Measurements from ENCODE around the gene FUCA1. TPM values are rescaled to one million over a fixed set of nuclear protein-coding genes. Genes with fewer than 3 reads are reported as not detected.

The FUCA1 gene
- total and polyA plus RNA-seq, 2 of the 4 experiments (the other 2 are of a cell fraction), result 2.9 to 3.5 TPM

DNA sequence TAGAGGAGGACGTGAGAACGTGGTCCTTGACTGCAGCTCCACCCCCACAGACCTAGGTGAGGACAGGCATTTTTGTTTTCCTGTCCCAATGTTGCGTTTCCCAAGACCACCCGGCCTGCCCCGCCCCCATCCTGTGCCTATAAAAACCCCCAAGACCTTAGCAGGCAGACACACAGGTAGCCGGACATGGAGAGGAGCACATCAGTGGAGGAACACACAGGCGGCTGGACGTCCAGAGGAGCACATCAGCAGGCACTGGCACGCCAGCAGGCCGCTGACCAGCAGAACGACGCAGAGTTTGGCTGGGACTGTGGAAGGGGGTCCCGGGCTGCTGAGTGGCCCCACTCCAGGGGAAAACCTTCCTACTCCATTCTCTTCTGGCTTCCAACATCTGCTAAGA lies 30.2 kb downstream of the FUCA1 start:
- intact Hi-C loops (cut with micrococcal nuclease), result no loop called here

More for the DNA sequence above, 30.2 kb downstream of the FUCA1 start:
- Histone ChIP-seq H3K4me1 (ENCODE audit: control insufficient read depth, insufficient read depth, low read length) (no peaks in the 10 kb centered on the region), H2AK9ac (replicated peaks; ENCODE audit: low read depth, low read length, poor library complexity) (no peak overlapping the region), H4K91ac (ENCODE audit: insufficient read depth, low read depth, low read length) (no peak overlapping the region), H2BK5ac (ENCODE audit: low read depth, low read length, poor library complexity, severe bottlenecking) (no peak overlapping the region), H4K5ac (ENCODE audit: low read depth, low read length) (no peak overlapping the region), H4K20me1 (ENCODE audit: insufficient read depth, low read length) (no peaks in the 10 kb centered on the region), H3K56ac (ENCODE audit: extremely low read depth, insufficient read depth, low read length) (no peak overlapping the region), H2AFZ (replicated peaks; ENCODE audit: low read length, poor library complexity) (no peak overlapping the region), H4K8ac (ENCODE audit: low read depth in 2 of 2, low read length in 2 of 2) (no peak overlapping the region), H3K23ac (ENCODE audit: low read depth, low read length) (no peak overlapping the region), H3K36me3 (ENCODE audit: control insufficient read depth, insufficient read depth, low read length) (no peaks in the 10 kb centered on the region), H3K4me2 (ENCODE audit: low read depth, low read length) (peak overlapping the region; percentile 99), H2BK15ac (ENCODE audit: low read depth, low read length) (no peak overlapping the region), H3K14ac (replicated peaks; ENCODE audit: low read depth, low read length) (no peak overlapping the region), H3K4me3 (ENCODE audit: insufficient read depth, low read depth, low read length) (no peak overlapping the region), H3K27me3 (ENCODE audit: control insufficient read depth, insufficient read depth, low read length) (peaks cover 27% of the 10 kb centered on the region), H3K4ac (ENCODE audit: low read depth, low read length) (no peak overlapping the region), H2BK20ac (ENCODE audit: low read depth, low read length) (no peak overlapping the region), H3K9me1 (ENCODE audit: insufficient read depth, low read length) (no peaks in the 10 kb centered on the region), H2BK120ac (ENCODE audit: low read depth, low read length) (no peak overlapping the region), H3K9me3 (ENCODE audit: control insufficient read depth, insufficient read depth, low read length) (no peaks in the 10 kb centered on the region), H3K27ac (ENCODE audit: insufficient read depth, low read length) (no peak overlapping the region), H3K18ac (ENCODE audit: low read depth, low read length) (no peak overlapping the region), H3K79me1 (ENCODE audit: low read depth in 1 of 2, low read length in 2 of 2) (no peaks in the 10 kb centered on the region), H3K9ac (ENCODE audit: low read depth, low read length) (no peak overlapping the region), H2AK5ac (ENCODE audit: low read depth, low read length) (no peak overlapping the region)
- POLR2A ChIA-PET (ENCODE audit: unreplicated experiment), result no interaction called here
- TF ChIP-seq POLR2A (IDR thresholded peaks at IDR 0.05; ENCODE audit: low read depth, low read length) (no peak), FOS (IDR thresholded peaks at IDR 0.05; ENCODE audit: low read depth, low read length) (no peak), NFE2L2 (IDR thresholded peaks at IDR 0.05; ENCODE audit: low read depth, low read length) (no peak), RAD21 (IDR thresholded peaks at IDR 0.05; ENCODE audit: low read length) (no peak), MAZ (IDR thresholded peaks at IDR 0.05; ENCODE audit: borderline replicate concordance, low read depth, low read length) (no peak), MAFK (IDR thresholded peaks at IDR 0.05; ENCODE audit: low read depth, low read length) (no peak), MXI1 (IDR thresholded peaks at IDR 0.05; ENCODE audit: borderline replicate concordance, low read depth, low read length) (no peak)
- TF ChIP-seq, protein P1, sequence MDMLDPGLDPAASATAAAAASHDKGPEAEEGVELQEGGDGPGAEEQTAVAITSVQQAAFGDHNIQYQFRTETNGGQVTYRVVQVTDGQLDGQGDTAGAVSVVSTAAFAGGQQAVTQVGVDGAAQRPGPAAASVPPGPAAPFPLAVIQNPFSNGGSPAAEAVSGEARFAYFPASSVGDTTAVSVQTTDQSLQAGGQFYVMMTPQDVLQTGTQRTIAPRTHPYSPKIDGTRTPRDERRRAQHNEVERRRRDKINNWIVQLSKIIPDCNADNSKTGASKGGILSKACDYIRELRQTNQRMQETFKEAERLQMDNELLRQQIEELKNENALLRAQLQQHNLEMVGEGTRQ (IDR thresholded peaks at IDR 0.05; ENCODE audit: low read depth, low read length), result no peak
- TF ChIP-seq, protein P2, sequence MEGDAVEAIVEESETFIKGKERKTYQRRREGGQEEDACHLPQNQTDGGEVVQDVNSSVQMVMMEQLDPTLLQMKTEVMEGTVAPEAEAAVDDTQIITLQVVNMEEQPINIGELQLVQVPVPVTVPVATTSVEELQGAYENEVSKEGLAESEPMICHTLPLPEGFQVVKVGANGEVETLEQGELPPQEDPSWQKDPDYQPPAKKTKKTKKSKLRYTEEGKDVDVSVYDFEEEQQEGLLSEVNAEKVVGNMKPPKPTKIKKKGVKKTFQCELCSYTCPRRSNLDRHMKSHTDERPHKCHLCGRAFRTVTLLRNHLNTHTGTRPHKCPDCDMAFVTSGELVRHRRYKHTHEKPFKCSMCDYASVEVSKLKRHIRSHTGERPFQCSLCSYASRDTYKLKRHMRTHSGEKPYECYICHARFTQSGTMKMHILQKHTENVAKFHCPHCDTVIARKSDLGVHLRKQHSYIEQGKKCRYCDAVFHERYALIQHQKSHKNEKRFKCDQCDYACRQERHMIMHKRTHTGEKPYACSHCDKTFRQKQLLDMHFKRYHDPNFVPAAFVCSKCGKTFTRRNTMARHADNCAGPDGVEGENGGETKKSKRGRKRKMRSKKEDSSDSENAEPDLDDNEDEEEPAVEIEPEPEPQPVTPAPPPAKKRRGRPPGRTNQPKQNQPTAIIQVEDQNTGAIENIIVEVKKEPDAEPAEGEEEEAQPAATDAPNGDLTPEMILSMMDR (conservative IDR thresholded peaks at IDR 0.05; ENCODE audit: low read depth, low read length), result no peak
- no TSS peak for BruUV-seq (replicated peaks)
- dilution Hi-C loops (cut with HindIII; ENCODE audit: low sequenced_read_pairs, unreplicated experiment), result no loop called here
- CTCF ChIA-PET, result interaction anchor here (0.5 kb wide), 1 partner anchor 209 kb away, joined by 3 read pairs; no protein-coding TSS in a partner anchor
- in situ Hi-C loops (cut with MboI; ENCODE audit: low sequenced_read_pairs), result no loop called here
- ATAC-seq (ENCODE audit: low read depth) (no peak), DNase-seq (no peak)
- WGBS, 2 experiments (ENCODE audit: extremely low coverage in 2 of 2, insufficient read length in 1 of 2), result no CpG with 5 or more reads among the region's 13 CpGs
